Measurements from ENCODE around the gene PALM2AKAP2. TPM values are rescaled to one million over a fixed set of nuclear protein-coding genes. Genes with fewer than 3 reads are reported as not detected.

The PALM2AKAP2 gene
- total RNA-seq, 2 donors from 2014 or later = 65.6 to 101 TPM

DNA sequence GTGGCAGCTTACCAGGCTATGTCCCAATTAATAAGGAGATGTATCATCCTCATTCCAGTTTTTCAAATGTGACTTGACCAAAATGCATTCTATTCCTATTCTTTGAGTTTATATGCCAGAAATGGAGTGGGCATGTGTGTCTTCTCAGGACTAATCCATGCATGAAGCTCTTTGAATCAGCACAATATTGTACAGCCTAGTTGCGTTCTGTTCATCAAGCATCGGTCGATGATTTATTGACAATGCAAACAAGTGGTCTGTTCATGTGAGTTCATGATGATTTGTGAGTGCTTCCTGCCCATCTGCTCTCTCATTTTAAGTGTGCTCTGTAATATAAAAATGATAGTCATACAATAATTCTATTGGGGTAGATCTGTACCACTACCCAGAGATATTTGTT, 48.3 kb downstream of the PALM2AKAP2 start:
- DNase-seq (ENCODE audit: low spot score) = no peak
- intact Hi-C loops (cut with DNase I) = no loop called here

Data from posterior vena cava (tissue), 2 donors.